Esophagus squamous epithelium (tissue), 4 donors: Measurements from ENCODE around the gene PPA2.

Experiments
- POLR2A ChIP-seq, 4 donors: fragments of 450-650 bp; IDR thresholded peaks; one replicate each; pipeline ENCODE4 v1.6.1; 2017; ENCODE audit warnings: antibody characterized with exemption in 4 of 4, mild to moderate bottlenecking in 4 of 4, moderate library complexity in 3 of 4
- TF ChIP-seq, protein P1 (sequence below), 6 experiments: fragments of 450-650 bp in 4 of 6; fragments of 200-600 bp in 2 of 6; sonication (generic) in 2 of 6; IDR thresholded peaks; one replicate each; pipeline ENCODE4 v1.5.1; 2016 to 2019; ENCODE audit warnings: antibody characterized with exemption in 6 of 6, mild to moderate bottlenecking in 4 of 6, moderate library complexity in 4 of 6

- TF ChIP-seq, protein P1, sequence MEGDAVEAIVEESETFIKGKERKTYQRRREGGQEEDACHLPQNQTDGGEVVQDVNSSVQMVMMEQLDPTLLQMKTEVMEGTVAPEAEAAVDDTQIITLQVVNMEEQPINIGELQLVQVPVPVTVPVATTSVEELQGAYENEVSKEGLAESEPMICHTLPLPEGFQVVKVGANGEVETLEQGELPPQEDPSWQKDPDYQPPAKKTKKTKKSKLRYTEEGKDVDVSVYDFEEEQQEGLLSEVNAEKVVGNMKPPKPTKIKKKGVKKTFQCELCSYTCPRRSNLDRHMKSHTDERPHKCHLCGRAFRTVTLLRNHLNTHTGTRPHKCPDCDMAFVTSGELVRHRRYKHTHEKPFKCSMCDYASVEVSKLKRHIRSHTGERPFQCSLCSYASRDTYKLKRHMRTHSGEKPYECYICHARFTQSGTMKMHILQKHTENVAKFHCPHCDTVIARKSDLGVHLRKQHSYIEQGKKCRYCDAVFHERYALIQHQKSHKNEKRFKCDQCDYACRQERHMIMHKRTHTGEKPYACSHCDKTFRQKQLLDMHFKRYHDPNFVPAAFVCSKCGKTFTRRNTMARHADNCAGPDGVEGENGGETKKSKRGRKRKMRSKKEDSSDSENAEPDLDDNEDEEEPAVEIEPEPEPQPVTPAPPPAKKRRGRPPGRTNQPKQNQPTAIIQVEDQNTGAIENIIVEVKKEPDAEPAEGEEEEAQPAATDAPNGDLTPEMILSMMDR (IDR thresholded peaks at IDR 0.05): no peak
- no peak for TF ChIP-seq POLR2A (IDR thresholded peaks at IDR 0.05)
Observed at GRCh38 chr4:105440890-105441289, 33.0 kb downstream of the PPA2 start.
